Measurements from ENCODE around the gene TAF10.

DNA sequence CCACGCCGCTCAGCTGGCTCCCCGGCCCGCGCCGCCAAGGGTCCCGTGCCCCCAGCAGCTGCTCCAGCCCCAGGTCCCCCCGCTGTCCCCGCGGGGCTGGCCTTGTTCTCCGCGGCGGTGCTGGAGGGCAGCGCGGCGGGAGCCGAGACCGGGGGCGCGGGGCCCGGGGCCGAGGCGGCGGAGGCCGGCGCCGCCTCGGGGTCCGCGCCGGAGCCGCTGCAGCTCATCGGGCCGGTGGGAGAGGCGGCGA, 128 bp downstream of the TAF10 start:
- no peak for TF ChIP-seq CTCF (IDR thresholded peaks at IDR 0.05; ENCODE audit: insufficient read depth, low read depth, low read length)
- no peak for TF ChIP-seq EZH2 (IDR thresholded peaks at IDR 0.05; ENCODE audit: insufficient read depth, low read length)
